Measurements from ENCODE around the gene SV2A.

The SV2A gene

DNA sequence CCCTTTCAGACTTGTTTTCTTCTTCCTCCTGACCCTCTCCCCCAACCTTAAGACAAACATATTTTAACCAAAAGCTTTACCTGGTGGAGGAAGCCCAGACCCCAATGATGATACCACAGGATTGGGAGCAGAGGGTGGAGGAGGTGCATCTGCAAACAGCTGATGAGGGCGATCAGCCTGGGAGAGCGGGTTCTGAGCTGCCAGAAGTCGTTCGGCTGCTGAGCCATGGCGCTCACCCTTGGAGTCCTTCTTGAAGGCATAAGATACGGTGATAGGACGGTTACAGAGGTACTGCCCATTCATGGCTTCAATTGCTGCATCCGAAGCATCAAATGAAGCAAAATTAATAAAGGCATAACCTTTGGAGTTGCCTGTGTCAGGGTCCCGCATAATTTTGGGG, 8.7 kb upstream of the SV2A start:
- Histone ChIP-seq H3K4me1 (ENCODE audit: insufficient read depth, low read length) (peaks cover 25% of the 10 kb centered on the region), H3K4me3 (ENCODE audit: low read length) (peak overlapping the region; percentile 86), H3K9me3 (ENCODE audit: low read length) (no peaks in the 10 kb centered on the region), H3K27me3 (ENCODE audit: insufficient read depth, low read length) (no peaks in the 10 kb centered on the region), H3K36me3 (ENCODE audit: insufficient read depth, low read length) (peaks cover 44% of the 10 kb centered on the region), H2AFZ (ENCODE audit: low read depth, low read length) (no peak overlapping the region)

DNA sequence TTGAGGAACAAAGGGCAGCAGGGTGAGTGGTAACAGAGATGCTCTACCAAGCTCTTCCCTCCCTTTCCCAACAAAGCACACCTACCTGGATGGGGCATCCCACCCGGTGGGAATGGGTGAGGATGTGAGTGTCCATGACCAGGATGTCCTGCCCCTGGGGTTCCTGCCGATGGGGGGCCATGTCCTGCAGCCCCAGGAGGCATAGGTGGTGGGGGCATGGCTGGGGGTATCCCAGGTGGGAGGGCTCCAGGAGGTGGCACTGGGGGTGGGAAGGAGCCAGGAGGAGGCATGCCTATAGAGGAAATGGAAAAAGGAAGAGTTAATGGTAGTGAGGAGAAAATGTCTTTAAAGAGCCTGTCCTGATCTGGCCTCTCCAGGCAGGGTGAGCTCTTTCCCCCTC, 8.1 kb upstream of the SV2A start:
- H3K36me3 ChIP-seq (ENCODE audit: insufficient read depth, low read length) = peaks cover 44% of the 10 kb centered on the region
- H2AFZ ChIP-seq (ENCODE audit: low read depth, low read length) = no peak overlapping the region
- no peak overlapping the region for H3K4me3 ChIP-seq (ENCODE audit: low read length)
- no peaks in the 10 kb centered on the region for H3K9me3 ChIP-seq (ENCODE audit: low read length)
- H3K27me3 ChIP-seq (ENCODE audit: insufficient read depth, low read length) = no peaks in the 10 kb centered on the region
- H3K4me1 ChIP-seq (ENCODE audit: insufficient read depth, low read length) = peaks cover 25% of the 10 kb centered on the region

DNA sequence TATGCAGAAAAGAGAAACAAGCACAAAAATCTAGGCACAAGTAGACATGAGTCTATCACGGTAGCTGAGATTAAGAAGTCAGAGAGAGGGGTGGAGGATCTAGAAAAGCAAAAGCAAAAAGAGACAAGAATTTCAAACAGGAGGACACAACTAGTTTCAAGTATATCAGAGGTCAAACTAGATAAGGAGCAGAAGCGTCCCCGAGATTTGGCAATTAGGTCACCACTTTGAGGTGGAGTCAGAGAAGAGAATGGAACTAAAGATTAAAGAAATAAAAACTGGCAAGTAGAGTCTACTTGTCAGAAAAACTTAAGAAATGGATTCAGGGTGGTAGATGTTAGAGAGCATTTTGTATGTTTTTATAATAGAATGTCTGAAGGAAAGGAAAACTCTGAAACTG, 7.7 kb upstream of the SV2A start:
- Histone ChIP-seq H3K9me3 (ENCODE audit: low read length) (no peaks in the 10 kb centered on the region), H3K36me3 (ENCODE audit: insufficient read depth, low read length) (peaks cover 44% of the 10 kb centered on the region), H3K27me3 (ENCODE audit: insufficient read depth, low read length) (no peaks in the 10 kb centered on the region), H3K4me3 (ENCODE audit: low read length) (no peak overlapping the region), H3K4me1 (ENCODE audit: insufficient read depth, low read length) (peaks cover 25% of the 10 kb centered on the region), H2AFZ (ENCODE audit: low read depth, low read length) (no peak overlapping the region)

DNA sequence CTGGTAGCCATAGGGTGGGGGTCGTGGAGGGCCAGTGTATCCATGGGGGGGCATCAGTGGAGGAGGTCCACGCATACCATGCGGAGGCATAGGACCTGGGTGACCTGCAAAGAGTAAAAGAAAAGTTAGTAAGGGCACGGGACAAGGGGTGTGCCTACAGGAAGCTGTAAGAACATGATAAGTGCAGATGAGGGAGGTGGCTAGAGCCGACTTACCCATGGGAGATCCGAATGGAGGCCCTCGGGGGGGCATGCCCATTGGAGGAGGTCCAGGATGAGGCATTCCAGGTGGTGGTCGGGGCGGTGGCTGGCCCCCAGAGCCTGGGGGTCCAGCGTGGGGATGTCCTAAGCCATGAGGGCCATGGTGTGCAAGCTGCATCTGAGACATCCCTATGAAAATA, 6.0 kb upstream of the SV2A start:
- no peaks in the 10 kb centered on the region for H3K9me3 ChIP-seq (ENCODE audit: low read length)

DNA sequence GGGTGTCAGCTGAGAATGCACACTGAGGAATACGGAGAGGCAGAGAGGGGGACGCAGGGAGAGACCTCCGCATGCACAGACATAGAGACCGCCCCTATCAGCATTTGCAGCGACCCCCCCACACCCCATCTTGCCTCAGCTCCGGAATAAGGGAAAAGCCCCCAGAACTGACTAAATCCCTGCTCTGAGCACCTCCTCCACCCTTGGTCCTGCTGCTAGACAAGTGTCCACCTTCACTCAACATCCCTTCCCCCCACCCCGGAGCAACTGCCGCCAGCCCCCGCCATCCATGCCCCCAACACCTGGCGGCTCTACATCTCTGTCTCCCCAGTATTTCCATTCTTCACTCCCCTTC, 769 bp downstream of the SV2A start:
- Histone ChIP-seq H3K9me3 (ENCODE audit: low read length) (no peaks in the 10 kb centered on the region), H3K4me3 (ENCODE audit: low read length) (peak overlapping the region; percentile 64), H3K27me3 (ENCODE audit: insufficient read depth, low read length) (no peaks in the 10 kb centered on the region)

More for the DNA sequence above, 6.0 kb upstream of the SV2A start:
- no peaks in the 10 kb centered on the region for H3K27me3 ChIP-seq (ENCODE audit: insufficient read depth, low read length)
- H3K36me3 ChIP-seq (ENCODE audit: insufficient read depth, low read length) = peaks cover 44% of the 10 kb centered on the region
- no peak overlapping the region for H2AFZ ChIP-seq (ENCODE audit: low read depth, low read length)
- H3K4me3 ChIP-seq (ENCODE audit: low read length) = no peak overlapping the region
- H3K4me1 ChIP-seq (ENCODE audit: insufficient read depth, low read length) = peaks cover 24% of the 10 kb centered on the region

DNA sequence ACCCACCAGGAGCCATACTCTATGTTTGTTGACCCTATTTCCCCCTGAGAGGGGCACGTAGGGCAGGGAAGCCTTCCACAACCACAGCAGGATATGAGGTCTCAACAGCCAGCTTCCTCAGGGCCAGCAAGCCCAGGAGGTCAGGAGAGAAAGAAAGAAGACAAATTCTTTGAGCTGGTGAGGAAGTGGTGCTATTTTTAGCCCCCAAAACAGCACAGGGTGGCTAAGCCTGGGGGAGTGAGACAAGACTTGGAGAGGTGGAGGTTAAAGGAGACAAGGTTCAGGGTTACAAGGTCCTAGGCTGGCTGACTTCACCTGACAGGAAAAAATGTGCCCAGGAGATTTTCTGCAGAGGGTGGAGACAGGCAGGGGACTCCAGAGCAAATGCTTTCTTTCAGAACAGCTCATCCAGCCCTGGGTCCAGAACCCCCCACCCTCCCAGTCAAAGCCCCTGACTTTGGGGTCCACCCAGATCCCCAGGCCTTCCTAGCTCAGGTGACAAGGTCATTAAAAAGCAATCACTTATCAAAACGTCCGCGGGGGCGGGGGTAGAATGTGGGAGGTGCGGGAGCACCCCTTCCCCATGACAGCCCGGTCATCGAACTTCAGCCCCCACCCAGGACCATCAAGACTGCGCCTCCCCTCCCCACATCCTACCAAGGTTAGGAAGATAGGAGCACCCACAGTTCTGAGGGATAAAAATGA, 1.3 kb downstream of the SV2A start:
- peak overlapping the region; percentile 64 for H3K4me3 ChIP-seq (ENCODE audit: low read length)
- H3K9me3 ChIP-seq (ENCODE audit: low read length) = no peaks in the 10 kb centered on the region
- H3K4me1 ChIP-seq (ENCODE audit: insufficient read depth, low read length) = peaks cover 19% of the 10 kb centered on the region
- H3K27me3 ChIP-seq (ENCODE audit: insufficient read depth, low read length) = no peaks in the 10 kb centered on the region
- no peak overlapping the region for H2AFZ ChIP-seq (ENCODE audit: low read depth, low read length)
- H3K36me3 ChIP-seq (ENCODE audit: insufficient read depth, low read length) = peaks cover 19% of the 10 kb centered on the region

More for the DNA sequence above, 769 bp downstream of the SV2A start:
- peaks cover 19% of the 10 kb centered on the region for H3K4me1 ChIP-seq (ENCODE audit: insufficient read depth, low read length)
- H2AFZ ChIP-seq (ENCODE audit: low read depth, low read length) = peak overlapping the region; percentile 68
- peaks cover 13% of the 10 kb centered on the region for H3K36me3 ChIP-seq (ENCODE audit: insufficient read depth, low read length)

DNA sequence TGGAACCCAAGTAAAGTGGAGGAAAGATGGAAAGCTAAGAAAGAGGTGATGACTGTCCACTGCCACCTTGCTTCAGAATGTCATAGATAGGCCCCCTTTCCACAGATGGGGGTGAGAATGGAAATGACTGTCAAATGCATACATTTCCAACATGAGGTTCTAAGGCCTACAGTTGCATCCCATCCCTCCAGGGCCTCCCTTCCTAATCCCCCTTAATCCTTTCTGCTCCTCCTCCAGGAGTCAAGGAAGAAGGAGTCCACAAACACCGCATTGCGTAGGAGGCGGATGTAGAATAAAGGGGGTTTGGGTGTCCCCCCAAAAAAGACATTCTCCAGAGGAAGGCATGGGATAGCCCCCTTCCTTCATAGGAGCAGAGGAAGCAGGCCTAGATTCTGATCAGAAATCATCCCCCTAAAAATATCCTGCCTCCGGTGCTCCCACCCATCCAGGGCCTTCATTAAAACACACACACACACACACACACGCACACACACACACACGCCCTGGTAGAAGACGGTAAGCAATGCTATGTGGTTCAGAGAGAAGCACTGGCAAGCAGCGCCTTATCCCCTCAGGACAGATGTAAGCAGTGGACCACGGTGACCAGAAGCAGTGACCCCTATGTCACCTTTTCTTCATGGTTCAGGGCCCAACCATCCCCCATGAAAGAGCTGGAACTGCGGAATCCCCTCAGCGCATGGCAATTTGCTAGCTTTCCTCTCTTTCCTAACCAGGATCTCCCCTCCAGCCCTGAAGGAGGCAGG, 2.0 kb downstream of the SV2A start:
- Histone ChIP-seq H3K4me3 (ENCODE audit: low read length) (peak overlapping the region; percentile 64), H3K9me3 (ENCODE audit: low read length) (no peaks in the 10 kb centered on the region)

DNA sequence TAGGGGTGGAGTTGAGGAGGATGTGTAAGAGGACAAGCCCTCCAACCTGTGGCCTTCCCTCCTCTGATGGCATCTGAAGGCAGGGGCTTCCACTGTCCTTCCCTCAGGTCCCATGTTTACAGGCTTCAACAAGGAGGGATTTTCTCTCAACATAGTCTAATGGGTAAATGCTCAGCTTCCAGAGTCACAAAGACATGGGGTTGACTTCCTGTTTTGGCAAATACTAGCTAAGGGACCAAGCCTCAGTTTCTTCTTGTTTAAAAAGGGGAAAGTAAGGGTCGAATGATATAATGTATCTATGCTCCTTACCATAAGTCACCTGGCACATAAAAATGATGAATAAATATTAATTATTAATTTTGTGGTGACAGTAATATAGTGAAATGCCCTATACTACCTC, 3.1 kb downstream of the SV2A start:
- Histone ChIP-seq H3K9me3 (ENCODE audit: low read length) (no peaks in the 10 kb centered on the region), H3K27me3 (ENCODE audit: insufficient read depth, low read length) (no peaks in the 10 kb centered on the region), H3K36me3 (ENCODE audit: insufficient read depth, low read length) (peaks cover 28% of the 10 kb centered on the region), H3K4me1 (ENCODE audit: insufficient read depth, low read length) (peaks cover 19% of the 10 kb centered on the region), H2AFZ (ENCODE audit: low read depth, low read length) (no peak overlapping the region), H3K4me3 (ENCODE audit: low read length) (no peak overlapping the region)

More for the DNA sequence above, 2.0 kb downstream of the SV2A start:
- no peak overlapping the region for H2AFZ ChIP-seq (ENCODE audit: low read depth, low read length)
- peaks cover 19% of the 10 kb centered on the region for H3K4me1 ChIP-seq (ENCODE audit: insufficient read depth, low read length)
- H3K36me3 ChIP-seq (ENCODE audit: insufficient read depth, low read length) = peaks cover 21% of the 10 kb centered on the region
- H3K27me3 ChIP-seq (ENCODE audit: insufficient read depth, low read length) = no peaks in the 10 kb centered on the region

DNA sequence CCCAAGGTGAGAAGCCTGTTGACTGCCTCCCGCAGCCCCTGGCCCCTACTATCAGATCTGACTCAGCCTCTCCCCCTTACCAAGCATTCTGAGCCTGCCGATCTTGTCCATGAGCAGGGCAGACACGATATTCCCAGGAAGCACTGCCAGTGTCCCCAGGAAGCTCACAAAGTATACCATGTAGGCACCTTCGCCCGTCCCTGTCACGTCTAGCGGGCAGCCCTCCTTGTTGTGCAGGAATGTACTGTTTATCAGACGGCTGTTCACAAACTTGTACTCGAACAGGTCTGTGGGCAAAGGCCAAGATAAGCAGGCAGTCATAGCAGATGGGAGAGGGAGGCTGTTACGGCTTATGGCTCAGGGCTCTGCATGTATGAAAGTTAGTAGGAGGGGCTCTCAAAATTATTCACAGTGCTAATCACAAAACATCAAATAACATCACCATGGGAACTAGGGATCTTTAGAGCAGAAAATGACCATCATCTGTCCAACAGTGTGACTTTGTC, 11.0 kb downstream of the SV2A start:
- Histone ChIP-seq H3K27me3 (ENCODE audit: insufficient read depth, low read length) (no peaks in the 10 kb centered on the region), H3K4me1 (ENCODE audit: insufficient read depth, low read length) (no peaks in the 10 kb centered on the region), H2AFZ (ENCODE audit: low read depth, low read length) (no peak overlapping the region), H3K9me3 (ENCODE audit: low read length) (no peaks in the 10 kb centered on the region), H3K4me3 (ENCODE audit: low read length) (no peak overlapping the region), H3K36me3 (ENCODE audit: insufficient read depth, low read length) (peaks cover 40% of the 10 kb centered on the region)

DNA sequence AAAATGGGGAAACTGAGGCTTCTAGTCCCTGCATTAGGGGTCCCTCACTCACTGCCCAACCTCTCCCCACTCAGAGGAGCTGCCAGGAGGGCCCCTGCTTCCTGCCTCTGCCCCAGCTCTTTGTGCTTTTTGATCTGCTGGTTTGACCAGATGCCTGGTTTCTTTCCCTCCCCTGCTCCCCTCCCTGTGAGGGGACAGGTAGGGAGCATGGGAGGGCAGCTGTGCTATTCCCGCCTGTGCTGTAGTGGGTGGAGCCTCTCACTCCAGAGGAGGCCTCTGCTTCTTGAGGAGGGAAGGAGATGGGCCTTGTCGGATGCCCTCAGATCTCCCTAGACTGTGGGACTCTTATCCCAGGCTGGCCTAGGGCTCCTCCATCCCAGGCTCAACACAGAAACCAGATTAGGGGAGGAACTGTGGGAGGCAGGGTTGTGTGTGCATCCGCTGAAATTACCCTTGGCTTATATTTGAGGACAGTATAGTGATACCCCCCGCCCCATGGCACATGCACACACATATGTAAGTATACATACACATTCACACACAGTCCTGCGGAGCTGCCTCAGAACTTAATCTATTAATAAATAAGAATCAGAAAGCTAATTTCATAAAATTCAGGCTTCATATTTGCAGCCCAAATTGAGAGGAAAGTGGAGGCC, 13.7 kb downstream of the SV2A start:
- H3K4me1 ChIP-seq (ENCODE audit: insufficient read depth, low read length) = peaks cover 6% of the 10 kb centered on the region
- no peaks in the 10 kb centered on the region for H3K27me3 ChIP-seq (ENCODE audit: insufficient read depth, low read length)
- no peak overlapping the region for H3K4me3 ChIP-seq (ENCODE audit: low read length)
- peaks cover 22% of the 10 kb centered on the region for H3K36me3 ChIP-seq (ENCODE audit: insufficient read depth, low read length)
- H3K9me3 ChIP-seq (ENCODE audit: low read length) = no peaks in the 10 kb centered on the region
- H2AFZ ChIP-seq (ENCODE audit: low read depth, low read length) = no peak overlapping the region

DNA sequence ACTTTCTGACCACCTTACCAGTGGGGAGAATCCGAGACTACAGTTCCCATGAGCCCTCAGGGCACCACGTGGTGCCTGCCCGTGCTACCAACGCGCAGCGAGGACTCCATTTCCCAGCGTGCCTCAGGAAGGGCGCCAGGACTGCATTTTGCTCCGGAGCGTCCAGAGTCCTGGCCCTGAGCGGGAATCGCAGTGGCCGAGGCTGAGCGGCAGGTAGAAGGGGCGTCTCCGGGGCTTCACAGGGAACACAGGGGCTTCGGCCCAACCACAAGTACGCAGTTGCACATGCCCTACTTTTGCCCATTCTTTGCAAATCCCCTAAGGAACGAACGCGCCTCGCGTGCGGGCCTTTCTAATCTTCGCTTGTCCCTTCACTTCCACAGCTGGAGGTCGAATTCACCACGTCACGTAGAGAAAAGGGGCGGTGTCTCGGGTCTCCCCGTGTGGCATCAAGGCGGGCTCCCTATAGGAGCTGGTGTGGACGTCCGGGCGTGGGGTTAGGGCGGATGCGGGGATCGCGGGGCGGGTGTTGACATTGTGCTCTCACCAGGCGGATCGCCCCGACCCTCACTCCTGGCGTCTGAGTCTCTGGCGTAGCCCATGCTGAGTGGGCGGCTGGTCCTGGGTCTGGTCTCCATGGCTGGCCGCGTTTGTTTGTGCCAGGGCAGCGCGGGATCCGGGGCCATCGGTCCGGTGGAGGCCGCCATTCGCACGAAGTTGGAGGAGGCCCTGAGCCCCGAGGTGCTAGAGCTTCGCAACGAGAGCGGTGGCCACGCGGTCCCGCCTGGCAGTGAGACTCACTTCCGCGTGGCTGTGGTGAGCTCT, 18.0 kb downstream of the SV2A start, which contains the start of gene BOLA1:
Gene BOLA1 (plus strand): TSS at position 109 of the 825 bp plus-strand sequence. CDS start 492 bp downstream, at position 601.
- peaks cover 6% of the 10 kb centered on the region for H3K4me1 ChIP-seq (ENCODE audit: insufficient read depth, low read length)
- no peak within 1 kb of the TSS for H2AFZ ChIP-seq (ENCODE audit: low read depth, low read length)
- H3K36me3 ChIP-seq (ENCODE audit: insufficient read depth, low read length) = no peaks in the 10 kb centered on the region
- H3K4me3 ChIP-seq (ENCODE audit: low read length) = peak within 1 kb of the TSS; percentile 59
- H3K9me3 ChIP-seq (ENCODE audit: low read length) = no peaks in the 10 kb centered on the region
- no peaks in the 10 kb centered on the region for H3K27me3 ChIP-seq (ENCODE audit: insufficient read depth, low read length)

DNA sequence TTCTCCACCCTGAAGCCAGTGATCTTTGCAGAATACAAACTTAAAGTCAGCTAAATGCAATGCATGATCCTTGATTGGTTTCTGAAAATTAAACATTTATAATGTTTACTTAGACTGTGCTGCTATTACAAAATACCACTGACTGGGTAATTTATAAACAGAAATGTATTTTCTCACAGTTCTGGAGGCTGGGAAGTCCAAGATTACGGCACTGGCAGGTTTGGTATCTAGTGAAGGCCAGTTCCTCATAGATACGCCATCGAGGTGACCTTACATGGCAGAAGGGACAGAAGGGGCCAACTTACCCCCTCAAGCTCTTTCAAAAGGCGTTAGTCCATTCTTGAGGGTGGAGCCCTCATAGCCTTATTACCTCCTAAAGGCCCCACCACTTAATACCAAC, 21.1 kb downstream of the SV2A start:
- H3K4me1 ChIP-seq (ENCODE audit: insufficient read depth, low read length) = peaks cover 6% of the 10 kb centered on the region
- no peaks in the 10 kb centered on the region for H3K9me3 ChIP-seq (ENCODE audit: low read length)
- H2AFZ ChIP-seq (ENCODE audit: low read depth, low read length) = no peak overlapping the region
- H3K4me3 ChIP-seq (ENCODE audit: low read length) = no peak overlapping the region
- no peaks in the 10 kb centered on the region for H3K27me3 ChIP-seq (ENCODE audit: insufficient read depth, low read length)
- no peaks in the 10 kb centered on the region for H3K36me3 ChIP-seq (ENCODE audit: insufficient read depth, low read length)

All from neuron (in vitro differentiated cells).